Liver (tissue), 9 donors: ENCODE data around the gene GRSF1. TPM values are rescaled to one million over a fixed set of nuclear protein-coding genes. Genes with fewer than 3 reads are reported as not detected.

Source experiments
- DNase-seq: peaks from one replicate; pipeline ENCODE4 v3.0.0-alpha.2; 2017; ENCODE audit warnings: low spot score
- H3K27ac ChIP-seq, 2 donors: one replicate each; pipeline ENCODE4 v1.7.0; 2013; ENCODE audit warnings: inconsistent platforms in 2 of 2, low read length in 2 of 2, control low read depth in 1 of 2, low read depth in 1 of 2, mild to moderate bottlenecking in 1 of 2
- H3K27me3 ChIP-seq, 4 donors: one replicate each; pipeline versions ENCODE4 v1.6.1 to v1.7.0; 2013; ENCODE audit warnings: low read length in 3 of 4, inconsistent platforms in 1 of 4, mild to moderate bottlenecking in 1 of 4, moderate library complexity in 1 of 4; ENCODE audit not compliant: control insufficient read depth in 4 of 4, insufficient read depth in 4 of 4
- H3K36me3 ChIP-seq, 4 donors: one replicate each; pipeline versions ENCODE4 v1.6.1 to v1.7.0; 2013; ENCODE audit warnings: low read length in 3 of 4, mild to moderate bottlenecking in 3 of 4, low read depth in 1 of 4, moderate library complexity in 1 of 4; ENCODE audit not compliant: control insufficient read depth in 4 of 4, insufficient read depth in 3 of 4
- H3K4me1 ChIP-seq, 4 donors: one replicate each; pipeline versions ENCODE4 v1.6.1 to v1.7.0; 2013; ENCODE audit warnings: low read length in 3 of 4, mild to moderate bottlenecking in 3 of 4, moderate library complexity in 1 of 4; ENCODE audit not compliant: control insufficient read depth in 4 of 4, insufficient read depth in 4 of 4
- H3K4me3 ChIP-seq, 3 donors: one replicate each; pipeline versions ENCODE4 v1.6.1 to v1.7.0; 2013; ENCODE audit warnings: low read length in 3 of 3, control low read depth in 1 of 3, low read depth in 1 of 3, mild to moderate bottlenecking in 1 of 3
- H3K9ac ChIP-seq, 2 donors: one replicate each; pipeline ENCODE4 v1.7.0; 2013; ENCODE audit warnings: low read length in 2 of 2, mild to moderate bottlenecking in 2 of 2, moderate library complexity in 2 of 2, control low read depth in 1 of 2, low read depth in 1 of 2
- H3K9me3 ChIP-seq, 4 donors: one replicate each; pipeline versions ENCODE4 v1.6.1 to v1.7.0; 2013; ENCODE audit warnings: low read length in 3 of 4; ENCODE audit not compliant: control insufficient read depth in 4 of 4
- CTCF ChIP-seq: fragments of 150-350 bp; IDR thresholded peaks from 2 replicates; pipeline ENCODE4 v1.5.1; 2017; ENCODE audit warnings: improper control_type of control experiment, low read depth, low read length; ENCODE audit not compliant: missing input control
- EGR1 ChIP-seq, 2 donors: IDR thresholded peaks; 2 replicates each; pipeline ENCODE4 v1.6.1; 2016 to 2018; ENCODE audit warnings: antibody characterized with exemption in 2 of 2, low read depth in 2 of 2
- FOXA1 ChIP-seq: IDR thresholded peaks from 2 replicates; pipeline ENCODE4 v1.6.1; 2016; ENCODE audit warnings: antibody characterized with exemption
- FOXA2 ChIP-seq: IDR thresholded peaks from 2 replicates; pipeline ENCODE4 v1.6.1; 2016; ENCODE audit warnings: antibody characterized with exemption
- GABPA ChIP-seq, 2 donors: IDR thresholded peaks in 1 of 2; conservative IDR thresholded peaks in 1 of 2; 2 replicates each; pipeline ENCODE4 v1.6.1; 2016; ENCODE audit warnings: antibody characterized with exemption in 2 of 2, mild to moderate bottlenecking in 1 of 2, moderate library complexity in 1 of 2
- HNF4A ChIP-seq, 2 donors: conservative IDR thresholded peaks; 2 replicates each; pipeline ENCODE4 v1.6.1; 2016; ENCODE audit warnings: antibody characterized with exemption in 2 of 2, mild to moderate bottlenecking in 2 of 2
- HNF4G ChIP-seq: IDR thresholded peaks from 2 replicates; pipeline ENCODE4 v1.6.1; 2016; ENCODE audit warnings: antibody characterized with exemption
- JUND ChIP-seq, 2 donors: IDR thresholded peaks; 2 replicates each; pipeline ENCODE4 v1.6.1; 2016; ENCODE audit warnings: antibody characterized with exemption in 2 of 2
- MAX ChIP-seq: IDR thresholded peaks from 2 replicates; pipeline ENCODE4 v1.6.1; 2016; ENCODE audit warnings: antibody characterized with exemption
- NR2F2 ChIP-seq: IDR thresholded peaks from 2 replicates; pipeline ENCODE4 v1.6.1; 2016; ENCODE audit warnings: antibody characterized with exemption
- RAD21 ChIP-seq, 2 donors: IDR thresholded peaks; 2 replicates each; pipeline ENCODE4 v1.6.1; 2016; ENCODE audit warnings: antibody characterized with exemption in 2 of 2, mild to moderate bottlenecking in 2 of 2
- REST ChIP-seq: IDR thresholded peaks from 2 replicates; pipeline ENCODE4 v1.6.1; 2016; ENCODE audit warnings: antibody characterized with exemption, mild to moderate bottlenecking
- RXRA ChIP-seq, 2 donors: IDR thresholded peaks; 2 replicates each; pipeline ENCODE4 v1.6.1; 2017 to 2018; ENCODE audit warnings: antibody characterized with exemption in 2 of 2, mild to moderate bottlenecking in 1 of 2
- SP1 ChIP-seq: IDR thresholded peaks from 2 replicates; pipeline ENCODE4 v1.6.1; 2018; ENCODE audit warnings: antibody characterized with exemption, mild to moderate bottlenecking
- TAF1 ChIP-seq: conservative IDR thresholded peaks from 2 replicates; pipeline ENCODE4 v1.6.1; 2016; ENCODE audit warnings: antibody characterized with exemption, mild to moderate bottlenecking
- YY1 ChIP-seq: IDR thresholded peaks from 2 replicates; pipeline ENCODE4 v1.6.1; 2016; ENCODE audit warnings: antibody characterized with exemption, mild to moderate bottlenecking
- ZBTB33 ChIP-seq: IDR thresholded peaks from 2 replicates; pipeline ENCODE4 v1.6.1; 2016; ENCODE audit warnings: antibody characterized with exemption
- WGBS: extraction: QIAGEN DNeasy Blood & Tissue Kit; methylation state at CpG from one replicate; pipeline ENCODE4 v1.1.7; 2013; 5-methylcytosine and 5-hydroxymethylcytosine counted together
- polyA plus RNA-seq, 2 donors: library from polyadenylated mRNA; stranded (reverse) in 1 of 2; unstranded in 1 of 2; fragments of 200-250 nt in 1 of 2; fragments of >200 nt in 1 of 2; fragmentation: Nextera tagmentation in 1 of 2; extraction: Ambion mirVana in 1 of 2; gene quantifications; one replicate each; pipeline versions ENCODE4 v1.2.1 to v1.2.3, GENCODE V29; 2013 to 2015
- total RNA-seq, 2 donors: library from RNA; depleted of rRNA; stranded (reverse); fragments of >200 nt; gene quantifications; one replicate each; pipeline ENCODE4 v1.2.3, GENCODE V29; 2014
- donor health status: healthy.
- donor health status: healthy.
- donor health status: healthy.
- donor health status: healthy.
- donor health status: healthy.

GRSF1 gene
- total and polyA plus RNA-seq, 4 donors: 22.5 to 30.4 (median 28.0) TPM

GRCh38 chr4:70788733-70789132 lies 51.0 kb downstream of the GRSF1 start (continued):
- TF ChIP-seq REST (no peak), NR2F2 (no peak)

GRCh38 chr4:70787496-70787895 lies 52.2 kb downstream of the GRSF1 start:
- Histone ChIP-seq H3K9ac (no peak overlapping the region), H3K27me3 (no peaks in the 10 kb centered on the region), H3K4me3 (no peak overlapping the region), H3K9me3 (no peaks in the 10 kb centered on the region), H3K36me3 (peaks cover 2 to 39% (median 29%) of the 10 kb centered on the region in 4 donors), H3K27ac (no peak overlapping the region), H3K4me1 (no peaks in the 10 kb centered on the region)
- WGBS: 97% methylated on average over 5 of the region's 5 CpGs
- no peak for DNase-seq
- TF ChIP-seq MAX (no peak), NR2F2 (no peak), RXRA (IDR thresholded peaks at IDR 0.05) (no peak), RAD21 (IDR thresholded peaks at IDR 0.05) (no peak), HNF4A (conservative IDR thresholded peaks at IDR 0.05) (no peak), SP1 (no peak), TAF1 (no peak), JUND (IDR thresholded peaks at IDR 0.05) (no peak), CTCF (no peak), GABPA (IDR thresholded peaks at IDR 0.05 in 1 of 2, conservative IDR thresholded peaks at IDR 0.05 in 1 of 2) (no peak), EGR1 (IDR thresholded peaks at IDR 0.05; ENCODE audit: low read depth in 2 of 2) (no peak), YY1 (no peak), REST (no peak), FOXA2 (no peak), FOXA1 (no peak), HNF4G (no peak), ZBTB33 (no peak)
